ENCODE measurements around the gene MSL3B.

DNA sequence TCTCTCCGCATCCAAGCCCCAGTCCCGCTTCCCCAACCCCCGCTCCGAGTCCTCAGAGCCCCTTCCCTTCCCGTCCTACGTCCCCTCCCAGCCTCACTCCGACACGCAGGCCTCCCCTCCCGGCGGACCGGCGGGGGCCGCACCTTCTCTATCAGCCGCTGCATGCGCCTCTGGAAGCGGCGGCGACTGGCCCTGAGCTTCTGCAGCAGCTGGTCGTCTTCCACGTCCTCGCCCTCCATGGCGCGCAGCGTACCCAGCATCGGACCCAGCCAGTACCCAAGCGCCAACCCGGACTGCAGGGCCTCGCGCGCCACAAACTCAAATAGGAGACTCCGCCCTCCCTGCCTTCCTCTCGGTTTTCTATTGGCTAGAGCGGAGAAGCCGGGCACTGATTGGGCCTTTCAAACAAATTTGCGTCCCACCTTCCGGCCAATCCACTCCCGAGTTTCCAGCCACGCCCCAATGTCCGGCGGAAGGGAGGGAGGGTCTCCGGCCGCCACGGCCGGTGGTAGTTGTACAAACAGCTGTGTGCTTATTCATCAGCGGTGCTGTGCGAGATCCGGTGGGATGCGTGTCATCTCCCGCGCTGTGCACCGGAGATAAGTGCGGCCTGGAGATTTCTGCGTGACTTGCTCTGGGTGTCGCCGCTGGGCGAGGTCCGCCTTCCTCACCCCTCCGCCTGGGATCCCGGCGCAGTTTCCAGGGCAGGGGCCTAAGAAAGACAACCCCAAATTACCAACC is 13.8 kb downstream of the MSL3B start, which contains the start of gene HJURP:
- TF ChIP-seq EP300 (IDR thresholded peaks at IDR 0.05; ENCODE audit: borderline replicate concordance), result no peak; the same call in 1 of the 2 replicates
- TF ChIP-seq, protein P1, sequence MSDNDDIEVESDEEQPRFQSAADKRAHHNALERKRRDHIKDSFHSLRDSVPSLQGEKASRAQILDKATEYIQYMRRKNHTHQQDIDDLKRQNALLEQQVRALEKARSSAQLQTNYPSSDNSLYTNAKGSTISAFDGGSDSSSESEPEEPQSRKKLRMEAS (IDR thresholded peaks at IDR 0.05), result peak; percentile 63
- no peak for TF ChIP-seq ZBTB7A (IDR thresholded peaks at IDR 0.05; ENCODE audit: low read depth)
- TF ChIP-seq RAD21 (IDR thresholded peaks at IDR 0.05; ENCODE audit: low read depth), result no peak
- TF ChIP-seq, protein P2, sequence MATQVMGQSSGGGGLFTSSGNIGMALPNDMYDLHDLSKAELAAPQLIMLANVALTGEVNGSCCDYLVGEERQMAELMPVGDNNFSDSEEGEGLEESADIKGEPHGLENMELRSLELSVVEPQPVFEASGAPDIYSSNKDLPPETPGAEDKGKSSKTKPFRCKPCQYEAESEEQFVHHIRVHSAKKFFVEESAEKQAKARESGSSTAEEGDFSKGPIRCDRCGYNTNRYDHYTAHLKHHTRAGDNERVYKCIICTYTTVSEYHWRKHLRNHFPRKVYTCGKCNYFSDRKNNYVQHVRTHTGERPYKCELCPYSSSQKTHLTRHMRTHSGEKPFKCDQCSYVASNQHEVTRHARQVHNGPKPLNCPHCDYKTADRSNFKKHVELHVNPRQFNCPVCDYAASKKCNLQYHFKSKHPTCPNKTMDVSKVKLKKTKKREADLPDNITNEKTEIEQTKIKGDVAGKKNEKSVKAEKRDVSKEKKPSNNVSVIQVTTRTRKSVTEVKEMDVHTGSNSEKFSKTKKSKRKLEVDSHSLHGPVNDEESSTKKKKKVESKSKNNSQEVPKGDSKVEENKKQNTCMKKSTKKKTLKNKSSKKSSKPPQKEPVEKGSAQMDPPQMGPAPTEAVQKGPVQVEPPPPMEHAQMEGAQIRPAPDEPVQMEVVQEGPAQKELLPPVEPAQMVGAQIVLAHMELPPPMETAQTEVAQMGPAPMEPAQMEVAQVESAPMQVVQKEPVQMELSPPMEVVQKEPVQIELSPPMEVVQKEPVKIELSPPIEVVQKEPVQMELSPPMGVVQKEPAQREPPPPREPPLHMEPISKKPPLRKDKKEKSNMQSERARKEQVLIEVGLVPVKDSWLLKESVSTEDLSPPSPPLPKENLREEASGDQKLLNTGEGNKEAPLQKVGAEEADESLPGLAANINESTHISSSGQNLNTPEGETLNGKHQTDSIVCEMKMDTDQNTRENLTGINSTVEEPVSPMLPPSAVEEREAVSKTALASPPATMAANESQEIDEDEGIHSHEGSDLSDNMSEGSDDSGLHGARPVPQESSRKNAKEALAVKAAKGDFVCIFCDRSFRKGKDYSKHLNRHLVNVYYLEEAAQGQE (IDR thresholded peaks at IDR 0.05; ENCODE audit: low read depth), result no peak
- TF ChIP-seq TCF12 (IDR thresholded peaks at IDR 0.05; ENCODE audit: low read depth), result peak; percentile 46; the same call in 1 of the 2 replicates
- TF ChIP-seq, protein P3, sequence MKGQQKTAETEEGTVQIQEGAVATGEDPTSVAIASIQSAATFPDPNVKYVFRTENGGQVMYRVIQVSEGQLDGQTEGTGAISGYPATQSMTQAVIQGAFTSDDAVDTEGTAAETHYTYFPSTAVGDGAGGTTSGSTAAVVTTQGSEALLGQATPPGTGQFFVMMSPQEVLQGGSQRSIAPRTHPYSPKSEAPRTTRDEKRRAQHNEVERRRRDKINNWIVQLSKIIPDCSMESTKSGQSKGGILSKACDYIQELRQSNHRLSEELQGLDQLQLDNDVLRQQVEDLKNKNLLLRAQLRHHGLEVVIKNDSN (IDR thresholded peaks at IDR 0.05), result no peak
